Lower leg skin (tissue), 3 donors: ENCODE data around the gene TENM4.

Experiments
- CTCF ChIP-seq, 3 donors: fragments of 450-650 bp; IDR thresholded peaks; one replicate each; pipeline ENCODE4 v1.5.1; 2016; ENCODE audit warnings: antibody characterized with exemption in 3 of 3, mild to moderate bottlenecking in 3 of 3, moderate library complexity in 2 of 3
- POLR2A ChIP-seq, 2 donors: fragments of 450-650 bp; IDR thresholded peaks; one replicate each; pipeline ENCODE4 v1.6.1; 2016 to 2017; ENCODE audit warnings: antibody characterized with exemption in 2 of 2, mild to moderate bottlenecking in 1 of 2, moderate library complexity in 1 of 2

GRCh38 chr11:78851878-78852586 lies 588.8 kb downstream of the TENM4 start:
- TF ChIP-seq POLR2A (IDR thresholded peaks at IDR 0.05) (no peak), CTCF (IDR thresholded peaks at IDR 0.05) (no peak)
